WTC11 (cell line): Measurements from ENCODE around the gene SERPINE1. TPM values are rescaled to one million over a fixed set of nuclear protein-coding genes. Genes with fewer than 3 reads are reported as not detected.

Source experiments
- ATAC-seq: fragments of 200-7000 bp; cut with Tn5 transposase; 2 replicates; pipeline ENCODE4 v1.10.0; 2021; ENCODE audit warnings: mild to moderate bottlenecking, moderate library complexity
- CTCF ChIA-PET: fragments of 300-600 bp; sonication (Branson Sonifier 250); formaldehyde crosslinking; loops from one replicate; lab custom pipeline; 2021; ENCODE audit warnings: antibody characterized with exemption; lab: Charles Lee
- POLR2A ChIA-PET: fragments of 350-600 bp; sonication (Branson Sonifier 250); formaldehyde crosslinking; loops from one replicate; lab custom pipeline; 2021; ENCODE audit warnings: antibody characterized with exemption; lab: Charles Lee
- DNase-seq: peaks from one replicate; pipeline ENCODE4 v3.0.0; 2021; ENCODE audit warnings: low spot score
- H3K27ac Mint-ChIP-seq: 2 replicates; pipeline ENCODE4 v1.8.0; 2021; ENCODE audit warnings: mixed read lengths
- H3K27me3 Mint-ChIP-seq: 2 replicates; pipeline ENCODE4 v1.8.0; 2021; ENCODE audit warnings: low read depth, mild to moderate bottlenecking, moderate library complexity, mixed read lengths
- H3K36me3 Mint-ChIP-seq: 2 replicates; pipeline ENCODE4 v1.8.0; 2021; ENCODE audit warnings: mixed read lengths
- H3K4me1 Mint-ChIP-seq: 2 replicates; pipeline ENCODE4 v1.8.0; 2022; ENCODE audit warnings: mixed read lengths
- H3K4me3 Mint-ChIP-seq: 2 replicates; pipeline ENCODE4 v1.8.0; 2021; ENCODE audit warnings: mild to moderate bottlenecking, moderate library complexity, mixed read lengths
- H3K9me3 Mint-ChIP-seq: 2 replicates; pipeline ENCODE4 v1.8.0; 2021; ENCODE audit warnings: mixed read lengths
- ARID4B ChIP-seq: sonication (generic); formaldehyde crosslinking; IDR thresholded peaks from 2 replicates; pipeline ENCODE4 v1.8.0; 2023; ENCODE audit warnings: missing genetic modification reagents, mild to moderate bottlenecking, borderline replicate concordance
- ATF6 ChIP-seq: sonication (generic); formaldehyde crosslinking; IDR thresholded peaks from 2 replicates; pipeline ENCODE4 v1.8.1; 2023; ENCODE audit warnings: mild to moderate bottlenecking, missing genetic modification reagents
- CBFB ChIP-seq: sonication (generic); formaldehyde crosslinking; IDR thresholded peaks from 2 replicates; pipeline ENCODE4 v1.8.1; 2022; ENCODE audit warnings: mild to moderate bottlenecking, low read depth, missing genetic modification reagents
- CREB1 ChIP-seq: sonication (generic); formaldehyde crosslinking; IDR thresholded peaks from 2 replicates; pipeline ENCODE4 v1.8.0; 2023; ENCODE audit warnings: mild to moderate bottlenecking, missing genetic modification reagents
- E2F1 ChIP-seq: sonication (generic); formaldehyde crosslinking; IDR thresholded peaks from 2 replicates; pipeline ENCODE4 v1.8.0; 2022; ENCODE audit warnings: mild to moderate bottlenecking, missing genetic modification reagents
- E2F4 ChIP-seq: sonication (generic); formaldehyde crosslinking; IDR thresholded peaks from 2 replicates; pipeline ENCODE4 v1.8.1; 2022; ENCODE audit warnings: low read depth, mild to moderate bottlenecking, moderate library complexity, missing genetic modification reagents, borderline replicate concordance
- ETV6 ChIP-seq: sonication (generic); formaldehyde crosslinking; IDR thresholded peaks from 2 replicates; pipeline ENCODE4 v1.8.1; 2022; ENCODE audit warnings: mild to moderate bottlenecking, missing genetic modification reagents
- FOXP4 ChIP-seq: sonication (generic); formaldehyde crosslinking; IDR thresholded peaks from 2 replicates; pipeline ENCODE4 v1.8.0; 2022; ENCODE audit warnings: mild to moderate bottlenecking, missing genetic modification reagents
- JUN ChIP-seq: sonication (generic); formaldehyde crosslinking; IDR thresholded peaks from 2 replicates; pipeline ENCODE4 v1.8.0; 2023; ENCODE audit warnings: mild to moderate bottlenecking, missing genetic modification reagents
- NFYB ChIP-seq: sonication (generic); formaldehyde crosslinking; conservative IDR thresholded peaks from 2 replicates; pipeline ENCODE4 v1.8.0; 2022; ENCODE audit warnings: low read depth, missing genetic modification reagents
- NR2C2 ChIP-seq: sonication (generic); formaldehyde crosslinking; IDR thresholded peaks from 2 replicates; pipeline ENCODE4 v1.8.0; 2022; ENCODE audit warnings: mild to moderate bottlenecking, missing genetic modification reagents
- RORB ChIP-seq: fragments of 250-450 bp; sonication (Bioruptor Pico); IDR thresholded peaks from 2 replicates; pipeline ENCODE4 v1.9.0; 2021; ENCODE audit warnings: mild to moderate bottlenecking
- SMAD3 ChIP-seq: sonication (generic); formaldehyde crosslinking; IDR thresholded peaks from 2 replicates; pipeline ENCODE4 v1.8.0; 2022; ENCODE audit warnings: missing genetic modification reagents, mild to moderate bottlenecking, borderline replicate concordance
- ZMAT4 ChIP-seq: fragments of 250-450 bp; sonication (Bioruptor Pico); IDR thresholded peaks from 2 replicates; pipeline ENCODE4 v1.9.0; 2021; ENCODE audit warnings: mild to moderate bottlenecking
- ZNF121 ChIP-seq: sonication (generic); formaldehyde crosslinking; IDR thresholded peaks from 2 replicates; pipeline ENCODE4 v1.8.0; 2023; ENCODE audit warnings: missing genetic modification reagents
- ZNF263 ChIP-seq: sonication (generic); formaldehyde crosslinking; IDR thresholded peaks from 2 replicates; pipeline ENCODE4 v1.8.1; 2022; ENCODE audit warnings: low read depth, mild to moderate bottlenecking, moderate library complexity, missing genetic modification reagents
- ZNF425 ChIP-seq: fragments of 250-450 bp; sonication (Bioruptor Pico); conservative IDR thresholded peaks from 2 replicates; pipeline ENCODE4 v1.9.0; 2021; ENCODE audit warnings: mild to moderate bottlenecking
- total RNA-seq: library from RNA; stranded (reverse); gene quantifications from 3 replicates; pipeline ENCODE4 v1.2.3, GENCODE V29; 2021

SERPINE1 gene
- total RNA-seq, 1 experiment from 2014 or later: 2.6 TPM

GRCh38 chr7:101164071-101164840 is 37.4 kb downstream of the SERPINE1 start (continued):
- TF ChIP-seq ZNF425 (CRISPR knock-in tag) (no peak), NFYB (CRISPR knock-in tag) (no peak), ETV6 (peak; percentile 67; the same call in 1 of the 2 replicates), ZNF121 (CRISPR knock-in tag) (no peak), CREB1 (CRISPR knock-in tag) (no peak), FOXP4 (CRISPR knock-in tag) (peak; percentile 78; the same call in 1 of the 2 replicates)

GRCh38 chr7:101165075-101165957 is 38.4 kb downstream of the SERPINE1 start, which contains the start of gene VGF:
VGF (minus strand) TSS chr7:101165569; CDS start chr7:101164843, 726 bp downstream.
- Mint-ChIP-seq H3K9me3 (no peaks in the 10 kb centered on the region), H3K36me3 (no peaks in the 10 kb centered on the region), H3K4me1 (peaks cover 65% of the 10 kb centered on the region), H3K4me3 (peak within 1 kb of the TSS; percentile 81), H3K27ac (peak within 1 kb of the TSS; percentile 20; the same call in 1 of the 2 replicates), H3K27me3 (peaks cover 67% of the 10 kb centered on the region)
- ChIA-PET CTCF (interaction anchor here (0.5 to 9.0 kb wide), 20 partner anchors 9 to 199 kb away, joined by 3 to 103 read pairs (median 4); partner anchors contain the start of genes NAT16, PLOD3, SERPINE1 and TRIM56), POLR2A (interaction anchor here (0.5 to 2.4 kb wide), 9 partner anchors 9 to 276 kb away, joined by 3 to 14 read pairs (median 4); no protein-coding TSS in a partner anchor)
- ATAC-seq: peak; percentile 46
- DNase-seq: peak; percentile 98
- peak; percentile 91 for TF ChIP-seq E2F4 (CRISPR knock-in tag)
- no peak for TF ChIP-seq RORB (CRISPR knock-in tag)
- TF ChIP-seq ZNF263 (CRISPR knock-in tag): peak; percentile 59; the same call in 1 of the 2 replicates
- peak; percentile 98 for TF ChIP-seq ARID4B (CRISPR knock-in tag)
- TF ChIP-seq CREB1 (CRISPR knock-in tag): peak; percentile 95
- TF ChIP-seq SMAD3: peak; percentile 99
- TF ChIP-seq ATF6 (CRISPR knock-in tag): peak; percentile 39; the same call in 1 of the 2 replicates
- TF ChIP-seq CBFB (CRISPR knock-in tag): peak; percentile 92
- TF ChIP-seq ZNF121 (CRISPR knock-in tag): no peak
- TF ChIP-seq JUN (CRISPR knock-in tag): peak; percentile 97; the same call in 1 of the 2 replicates
- TF ChIP-seq NR2C2 (CRISPR knock-in tag): peak; percentile 55; the same call in 1 of the 2 replicates
- TF ChIP-seq ZMAT4 (CRISPR knock-in tag): no peak
- TF ChIP-seq E2F1 (CRISPR knock-in tag): peak; percentile 89; the same call in 1 of the 2 replicates
